HG02759 (cell line): ENCODE results near the gene PC.

ENCODE experiments used
- ATAC-seq: cut with Tn5 transposase; IDR thresholded peaks from one replicate; pipeline ENCODE4 v1.9.1; 2021; ENCODE audit warnings: mild to moderate bottlenecking, moderate library complexity; ENCODE audit not compliant: unreplicated experiment

The PC gene

DNA sequence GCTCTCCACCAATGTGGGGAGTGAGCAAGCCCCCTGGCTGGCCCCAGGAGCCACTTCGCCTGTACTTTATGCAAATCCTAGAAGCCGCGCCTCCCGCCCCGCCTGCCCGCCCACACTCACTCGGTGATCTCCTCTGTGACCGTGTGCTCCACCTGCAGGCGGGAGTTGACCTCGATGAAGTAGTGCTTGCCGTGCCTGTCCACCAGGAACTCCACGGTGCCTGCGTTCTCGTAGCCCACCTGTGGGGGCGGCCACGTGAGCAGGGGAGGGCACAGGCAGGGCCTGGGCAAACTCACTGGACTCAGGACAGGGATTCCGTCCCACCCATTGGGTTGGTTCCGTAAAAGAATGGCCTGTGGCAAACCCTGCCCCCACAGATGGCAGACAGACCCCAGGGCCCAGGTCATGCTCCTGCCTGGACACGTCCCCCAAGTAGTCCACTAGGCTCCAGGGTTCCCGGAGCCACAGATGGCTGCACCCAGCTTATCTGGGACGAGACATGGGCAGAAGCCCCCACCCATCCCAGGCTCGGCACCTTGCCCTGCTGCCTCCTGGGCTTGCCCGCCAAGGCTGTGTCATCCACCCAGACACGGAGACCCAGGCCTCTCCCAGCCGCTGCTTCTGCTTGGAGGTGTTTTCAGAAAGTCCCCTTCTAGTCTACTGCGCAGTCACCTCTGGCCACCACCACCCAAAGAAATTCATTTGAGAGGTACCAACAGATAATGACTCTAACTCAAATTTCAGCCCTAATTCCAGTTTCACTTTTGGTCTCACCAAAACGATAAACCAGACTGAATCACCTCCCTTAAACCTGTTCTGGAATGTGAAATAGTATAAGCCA, 89.2 kb downstream of the PC start:
- ATAC-seq: peak; percentile 89

- no peak for ATAC-seq
These were observed 90.0 kb downstream of the PC start for GRCh38 chr11:66868082-66868725.

DNA sequence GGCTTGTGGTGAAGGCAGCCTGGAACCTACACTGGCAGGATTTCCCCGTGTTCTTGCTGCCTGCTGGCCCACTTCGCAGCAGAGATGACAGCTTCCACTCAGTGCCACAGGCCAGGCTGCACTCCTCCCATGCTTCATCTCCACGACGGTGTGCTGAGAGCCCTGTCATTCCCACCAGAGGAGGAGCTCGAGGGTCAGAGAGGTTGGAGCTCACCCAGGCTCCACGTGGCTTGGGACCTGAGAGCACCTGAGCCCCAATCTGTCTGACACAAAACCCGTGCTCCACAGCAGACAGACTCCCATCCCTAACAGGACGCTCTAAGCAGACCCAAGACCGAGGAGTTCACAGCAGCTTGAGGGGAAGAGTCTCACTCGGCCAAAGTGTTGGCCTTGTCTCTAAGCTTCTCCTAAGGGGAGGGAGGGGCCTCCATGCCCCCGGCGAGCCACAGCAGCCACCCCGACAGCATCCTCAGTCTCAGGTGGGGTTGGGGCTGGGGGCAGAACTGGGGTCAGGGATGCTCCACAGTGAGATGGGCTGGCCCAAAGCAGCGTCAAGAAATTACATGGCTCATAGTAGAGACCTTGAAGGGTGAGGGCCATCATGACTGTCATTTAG, 90.7 kb downstream of the PC start:
- no peak for ATAC-seq

- ATAC-seq: no peak
These were observed 91.6 kb downstream of the PC start for GRCh38 chr11:66866511-66866986.

DNA sequence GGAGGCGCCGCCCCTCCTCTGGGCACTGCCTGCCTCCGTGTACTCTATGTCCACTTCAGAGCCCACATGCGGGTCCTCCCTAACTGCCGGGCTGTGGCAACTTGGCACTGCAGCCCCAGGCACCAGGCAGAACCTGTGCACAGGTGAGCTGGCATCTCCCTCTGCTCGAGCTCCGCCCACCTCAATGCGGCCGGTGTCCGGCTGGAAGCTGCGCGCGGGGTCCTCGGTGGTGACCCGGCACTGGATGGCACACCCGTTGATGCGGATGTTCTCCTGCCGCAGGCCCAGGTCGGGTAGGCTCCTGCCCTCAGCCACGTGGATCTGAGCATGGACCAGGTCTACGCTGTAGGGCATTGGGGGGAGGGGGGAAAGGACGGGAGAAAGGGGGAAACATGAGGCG, 92.2 kb downstream of the PC start:
- no peak for ATAC-seq

DNA sequence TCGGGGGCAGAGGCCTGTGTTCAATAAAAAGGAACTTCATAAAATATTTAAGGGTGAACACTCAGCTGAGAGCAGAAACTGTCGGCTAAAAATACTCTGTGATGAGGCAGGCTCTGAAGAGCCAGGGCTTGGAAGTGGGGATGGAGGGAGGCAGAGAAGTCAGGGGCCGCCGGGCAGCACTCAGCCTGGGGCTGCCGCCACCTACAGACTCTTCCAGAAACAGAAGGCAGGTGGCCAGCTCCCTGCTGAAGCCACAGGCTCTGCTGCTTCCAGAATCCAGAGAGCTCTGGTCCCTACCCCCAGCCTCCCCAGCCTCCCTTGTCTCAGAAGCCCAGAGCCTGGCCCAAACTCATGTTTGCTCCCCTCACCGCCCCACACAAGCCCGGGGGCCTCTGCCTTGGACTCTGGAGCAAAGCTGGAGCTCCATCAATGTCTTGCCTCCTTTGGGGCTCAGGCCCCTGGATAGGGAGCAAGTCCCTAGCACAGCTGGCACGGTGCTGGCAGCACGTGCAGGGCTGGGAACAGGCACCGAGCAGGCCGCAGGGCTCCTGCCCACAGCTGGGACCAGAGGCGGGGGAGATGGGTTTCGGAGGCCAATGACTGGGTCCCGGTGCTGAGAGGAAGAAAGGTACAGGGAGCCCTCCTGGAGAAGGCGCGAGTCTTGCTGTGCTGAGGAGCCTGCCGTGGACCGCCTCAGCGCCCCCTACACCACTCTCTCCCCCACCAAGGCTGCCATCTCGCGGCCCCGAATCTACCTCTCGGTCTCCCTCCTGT, 93.1 kb downstream of the PC start:
- ATAC-seq: no peak

DNA sequence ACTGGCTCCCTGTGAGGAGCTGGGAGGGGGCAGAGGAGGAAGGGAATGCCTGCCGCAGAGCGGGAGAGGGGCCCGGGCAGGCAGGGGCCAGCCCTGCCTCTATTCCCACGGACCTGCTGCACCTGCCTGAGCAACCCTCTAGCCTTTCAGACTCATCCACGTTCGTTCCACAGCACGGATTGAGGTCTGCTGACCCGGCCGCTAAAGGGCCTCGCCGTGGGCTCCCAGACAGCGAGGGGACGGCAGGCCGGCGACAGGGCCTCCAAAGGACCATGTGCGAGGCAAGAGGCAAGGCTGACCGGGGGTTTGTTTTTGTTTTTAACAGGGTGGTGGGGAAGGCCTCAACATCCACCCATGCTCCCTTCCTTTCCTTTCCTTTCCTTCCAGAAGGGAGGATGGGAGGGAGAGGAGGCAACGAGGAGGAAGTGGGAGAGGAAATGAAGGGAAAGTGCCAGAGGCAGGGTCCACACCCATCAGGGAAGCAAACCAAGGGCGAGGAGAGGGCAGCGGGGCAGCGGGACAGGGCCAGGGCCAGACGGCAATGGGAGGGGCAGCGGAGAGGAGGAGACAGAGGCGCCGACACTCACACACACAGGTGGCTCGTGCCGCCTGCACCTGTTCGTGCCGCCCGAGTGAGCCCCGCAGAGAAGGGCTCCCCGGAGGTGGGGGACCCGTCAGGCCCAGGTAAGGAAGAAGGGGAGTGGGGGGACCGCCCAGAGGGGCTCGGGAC, 93.8 kb downstream of the PC start:
- ATAC-seq: no peak

GRCh38 chr11:66863428-66864125, 94.6 kb downstream of the PC start:
- no peak for ATAC-seq

DNA sequence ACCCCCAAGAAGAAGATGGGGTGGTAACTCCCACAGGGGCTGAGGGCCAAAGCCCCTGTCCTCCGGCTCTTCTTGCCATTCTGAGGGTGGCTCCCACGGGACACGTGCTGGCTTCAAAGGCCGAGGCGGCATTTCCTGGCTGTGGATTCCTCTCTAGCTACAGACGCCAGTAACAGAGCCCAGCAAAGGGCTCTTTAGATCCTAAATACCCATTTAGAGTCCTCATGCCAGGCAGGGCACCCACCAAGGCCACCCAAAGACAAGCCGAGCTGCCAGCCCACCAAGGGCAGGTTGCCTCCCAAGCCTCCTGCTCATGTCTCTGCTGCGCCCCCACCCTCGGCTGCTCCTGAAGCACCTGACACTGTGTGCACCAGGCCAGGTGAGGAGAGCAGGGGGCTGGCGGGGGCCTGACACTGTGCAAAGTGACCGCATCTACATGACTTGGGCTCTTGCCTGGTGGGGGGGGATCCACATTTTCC, 95.6 kb downstream of the PC start:
- no peak for ATAC-seq

GRCh38 chr11:66861774-66862558, 96.2 kb downstream of the PC start:
- no peak for ATAC-seq

DNA sequence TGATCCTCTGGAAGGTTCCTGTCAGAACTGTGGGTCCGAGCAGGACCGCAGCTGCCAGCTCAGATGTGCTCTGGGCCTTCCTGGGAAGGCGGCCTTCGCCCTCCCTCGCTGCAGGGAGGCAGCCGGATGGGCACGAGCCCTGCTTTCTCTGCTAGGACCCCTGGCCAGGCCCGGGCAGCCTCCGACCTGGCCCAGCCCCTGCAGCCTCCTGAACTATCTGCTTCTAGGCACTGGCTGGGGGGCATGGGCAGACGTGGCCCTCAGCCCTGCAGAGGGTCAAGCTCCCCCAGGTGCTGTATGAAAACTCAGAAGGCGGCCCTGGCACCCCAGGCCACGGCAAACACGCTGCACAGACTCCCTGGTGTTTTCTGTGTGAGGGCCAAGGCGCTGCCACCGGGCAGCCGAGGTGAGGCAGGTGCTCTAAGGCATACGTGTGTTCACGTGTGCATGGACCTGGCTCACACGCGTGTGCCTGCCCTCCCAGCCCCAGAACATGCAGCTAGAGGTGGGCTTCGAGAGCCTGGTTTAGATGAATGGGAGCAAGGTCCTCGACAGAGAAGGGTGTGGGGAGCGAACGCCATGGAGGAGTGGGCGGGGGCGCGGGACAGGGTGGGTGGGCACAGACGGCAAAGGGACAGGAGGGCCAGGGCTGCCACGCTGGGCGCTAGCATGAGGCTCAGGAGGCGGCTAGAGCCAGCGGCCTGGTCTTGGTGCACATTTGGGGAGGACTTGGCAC, 97.0 kb downstream of the PC start:
- no peak for ATAC-seq

GRCh38 chr11:66860449-66860831, 97.7 kb downstream of the PC start:
- ATAC-seq: no peak

DNA sequence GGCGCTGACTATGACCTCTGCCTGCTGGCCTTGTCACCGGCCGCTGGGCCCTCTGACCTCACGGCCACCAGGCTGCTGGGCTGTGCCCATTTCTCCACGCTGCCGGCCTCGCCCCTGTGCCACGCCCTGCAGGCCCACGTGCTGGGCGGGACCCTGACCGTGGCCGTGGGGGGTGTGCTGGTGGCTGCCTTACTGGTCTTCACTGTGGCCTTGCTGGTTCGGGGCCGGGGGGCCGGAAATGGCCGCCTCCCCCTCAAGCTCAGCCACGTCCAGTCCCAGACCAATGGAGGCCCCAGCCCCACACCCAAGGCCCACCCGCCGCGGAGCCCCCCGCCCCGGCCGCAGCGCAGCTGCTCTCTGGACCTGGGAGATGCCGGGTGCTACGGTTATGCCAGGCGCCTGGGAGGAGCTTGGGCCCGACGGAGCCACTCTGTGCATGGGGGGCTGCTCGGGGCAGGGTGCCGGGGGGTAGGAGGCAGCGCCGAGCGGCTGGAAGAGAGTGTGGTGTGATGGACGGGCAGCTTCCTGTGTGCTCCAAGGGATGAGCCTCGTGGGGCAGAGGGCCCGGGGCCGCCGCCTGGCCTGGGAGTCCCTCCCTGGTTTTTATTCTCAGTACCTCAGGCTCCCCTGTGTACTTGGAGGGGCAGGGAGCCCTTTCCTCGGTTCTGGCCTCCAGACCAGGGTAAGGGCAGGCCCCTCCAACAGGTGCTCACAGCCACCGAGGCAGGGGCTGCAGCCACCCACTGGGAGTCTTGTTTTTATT, 98.3 kb downstream of the PC start:
- ATAC-seq: no peak

DNA sequence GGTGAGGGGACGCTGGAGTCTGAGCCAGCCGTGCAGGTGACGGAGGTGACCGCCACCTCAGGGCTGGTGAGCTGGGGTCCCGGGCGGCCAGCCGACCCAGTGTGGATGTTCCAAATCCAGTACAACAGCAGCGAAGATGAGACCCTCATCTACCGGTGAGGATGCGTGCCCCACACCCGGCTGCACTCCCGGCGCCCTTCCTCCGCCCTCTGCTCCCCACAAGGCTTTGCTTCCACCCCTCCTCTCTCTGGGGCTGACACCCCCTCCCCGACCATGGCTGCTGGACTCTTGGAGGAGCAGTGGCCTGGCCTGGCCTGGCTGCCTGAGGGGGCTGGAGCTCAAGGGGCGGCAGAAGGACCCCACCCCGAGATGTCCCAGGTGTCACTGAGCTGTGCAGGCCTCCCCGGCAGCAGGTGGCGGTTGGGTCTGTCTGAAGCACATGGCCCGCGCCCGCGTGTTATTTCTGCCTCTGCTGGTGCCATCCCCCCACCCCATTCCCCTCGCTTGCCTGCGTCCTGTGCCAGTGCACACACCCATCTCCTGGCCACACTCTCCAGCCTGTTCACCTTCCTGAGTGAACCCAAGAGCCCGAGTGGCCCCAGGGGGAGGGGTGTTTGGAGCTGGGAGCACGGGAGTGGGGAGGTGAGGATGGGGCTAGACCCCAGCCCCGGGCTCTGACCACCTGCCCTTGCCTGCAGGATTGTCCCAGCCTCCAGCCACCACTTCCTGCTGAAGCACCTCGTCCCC, 99.1 kb downstream of the PC start:
- ATAC-seq: no peak

- no peak for ATAC-seq
These were observed 99.8 kb downstream of the PC start for GRCh38 chr11:66858186-66858938.

DNA sequence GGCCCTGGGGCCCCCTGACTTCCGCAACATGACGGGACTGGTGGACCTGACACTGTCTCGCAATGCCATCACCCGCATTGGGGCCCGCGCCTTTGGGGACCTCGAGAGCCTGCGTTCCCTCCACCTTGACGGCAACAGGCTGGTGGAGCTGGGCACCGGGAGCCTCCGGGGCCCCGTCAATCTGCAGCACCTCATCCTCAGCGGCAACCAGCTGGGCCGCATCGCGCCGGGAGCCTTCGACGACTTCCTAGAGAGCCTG, 100.3 kb downstream of the PC start:
- ATAC-seq: no peak
